ENCODE results near the gene MEMO1.
"Not testable (repeated sequence)": the region's sequence is repeated elsewhere in the genome, so short reads cannot be mapped to it uniquely, and the experiment has no call there.

MEMO1 gene

DNA sequence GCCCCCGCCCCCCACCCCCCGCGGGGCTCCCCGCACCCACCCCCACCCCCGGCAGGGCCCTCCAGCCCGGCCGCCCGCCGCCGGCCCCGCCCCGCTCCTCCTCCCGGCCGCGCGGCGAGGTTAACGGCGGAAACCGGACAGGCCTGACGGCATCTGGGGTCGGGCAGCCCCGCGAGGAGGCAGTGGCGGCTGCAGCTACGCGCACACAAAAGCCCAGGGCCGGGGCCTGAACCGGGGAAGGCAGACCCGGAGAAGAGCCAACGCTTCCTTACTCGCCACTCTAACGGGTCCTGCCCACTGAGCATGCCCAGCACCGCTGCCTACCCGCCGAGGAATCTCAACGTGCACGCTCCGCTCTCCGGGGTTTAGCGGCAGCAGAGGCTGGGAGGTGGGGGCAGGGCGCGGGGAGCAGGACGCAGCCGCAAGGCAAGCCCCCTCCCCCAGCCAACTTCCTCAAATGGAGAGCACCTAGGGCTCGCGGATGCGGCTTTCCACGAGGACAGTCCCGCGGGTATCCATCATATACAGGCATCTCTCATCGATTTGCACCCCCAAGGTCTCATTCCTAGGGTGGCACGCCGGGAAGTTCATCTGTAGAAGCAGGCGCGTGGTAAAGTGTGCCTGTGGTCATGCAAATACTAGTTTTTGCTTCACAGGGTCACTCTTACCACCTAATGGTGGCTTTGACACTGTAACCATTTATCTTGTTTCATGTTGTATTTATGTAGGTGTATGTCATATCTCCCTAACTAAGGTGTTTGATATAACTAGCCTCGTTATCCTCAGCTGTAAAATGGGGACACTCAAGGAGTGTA lies at the start of gene MEMO1:
Gene MEMO1 (minus strand): TSS at position 339 of the 815 bp plus-strand sequence. CDS start 761 bp downstream, outside the sequence.
- peak; percentile 95 for DNase-seq

DNA sequence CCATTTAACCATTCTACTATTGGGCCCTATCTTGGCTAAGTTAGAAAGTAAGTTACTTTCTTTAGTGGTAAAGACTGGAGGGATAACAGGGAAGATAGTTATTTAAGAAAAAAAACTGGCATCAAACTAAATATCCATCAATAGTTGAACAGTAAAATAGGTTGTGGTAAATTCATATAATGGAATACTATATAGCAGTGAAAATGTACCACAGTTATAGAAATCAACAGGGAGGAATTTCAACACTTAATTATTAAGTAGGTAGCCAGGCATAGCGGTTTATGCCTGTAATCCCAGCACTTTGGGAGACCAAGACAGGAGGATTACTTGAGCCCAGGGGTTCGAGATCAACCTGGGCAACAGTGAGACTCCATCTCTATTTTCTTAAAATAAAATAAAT lies 49.5 kb upstream of the MEMO1 start:
- no peak for DNase-seq

DNA sequence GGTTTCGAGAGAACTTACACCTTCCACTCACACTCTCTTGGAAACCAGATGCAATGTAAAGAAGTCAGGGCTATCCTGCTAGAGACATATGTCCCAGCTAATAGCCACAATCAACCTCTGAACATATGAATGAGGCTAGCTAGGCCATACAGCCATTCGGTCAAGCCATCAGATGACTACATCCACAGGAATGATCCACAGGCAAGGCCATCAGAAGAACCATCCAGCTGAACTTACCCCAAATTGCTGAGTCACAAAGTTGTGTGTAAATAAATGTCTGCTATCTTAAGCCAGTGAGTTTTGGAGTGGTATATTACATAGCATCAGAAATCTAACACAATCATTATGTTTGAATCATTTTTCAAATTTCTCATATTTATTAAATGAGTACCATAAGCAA lies 47.3 kb upstream of the MEMO1 start:
- no peak for DNase-seq

DNA sequence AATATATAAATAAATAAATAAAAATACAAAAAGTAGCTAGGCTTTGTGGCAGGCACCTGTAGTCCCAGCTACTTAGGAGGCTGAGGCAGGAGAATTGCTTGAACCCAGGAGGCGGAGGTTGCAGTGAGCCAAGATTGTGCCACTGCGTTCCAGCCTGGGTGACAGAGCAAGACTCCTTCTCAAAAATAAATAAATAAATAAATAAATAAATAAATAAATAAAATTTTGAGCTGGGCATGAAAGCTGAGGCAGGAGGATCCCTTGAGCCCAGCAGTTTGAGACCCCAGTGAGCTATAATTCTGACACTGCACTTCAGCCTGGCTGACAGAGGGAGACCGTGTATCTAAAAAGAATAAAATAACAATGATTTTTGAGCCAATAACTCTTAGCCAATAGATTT lies 43.8 kb upstream of the MEMO1 start:
- DNase-seq = not testable (repeated sequence)

DNA sequence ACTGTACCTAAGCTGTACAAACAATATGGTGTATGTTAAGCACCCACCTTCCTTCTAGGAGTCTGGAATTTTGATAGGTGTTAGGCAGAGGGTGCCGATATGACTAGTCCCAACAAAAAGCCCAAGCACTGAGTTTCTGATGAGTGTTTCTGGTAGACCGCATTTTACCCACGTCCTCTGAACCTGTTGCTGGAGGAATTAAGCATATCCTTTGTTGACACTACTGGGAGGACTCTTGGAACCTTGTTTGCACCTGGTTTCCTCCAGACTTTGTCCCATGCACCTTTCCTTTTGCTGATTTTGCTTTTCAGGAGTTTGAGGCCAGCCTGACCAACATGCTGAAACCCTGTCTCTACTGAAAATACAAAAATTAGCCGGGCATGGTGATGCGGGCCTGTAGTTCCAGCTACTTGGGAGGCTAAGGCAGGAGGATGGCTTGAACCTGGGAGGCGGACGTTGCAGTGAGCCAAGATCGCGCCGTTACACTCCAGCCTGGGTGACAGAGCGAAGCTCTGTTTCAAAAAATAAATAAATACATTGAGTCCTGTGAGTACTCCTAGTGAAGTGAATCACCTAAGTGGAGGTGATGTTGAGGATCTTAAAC lies 41.1 kb upstream of the MEMO1 start:
- no peak for DNase-seq

DNA sequence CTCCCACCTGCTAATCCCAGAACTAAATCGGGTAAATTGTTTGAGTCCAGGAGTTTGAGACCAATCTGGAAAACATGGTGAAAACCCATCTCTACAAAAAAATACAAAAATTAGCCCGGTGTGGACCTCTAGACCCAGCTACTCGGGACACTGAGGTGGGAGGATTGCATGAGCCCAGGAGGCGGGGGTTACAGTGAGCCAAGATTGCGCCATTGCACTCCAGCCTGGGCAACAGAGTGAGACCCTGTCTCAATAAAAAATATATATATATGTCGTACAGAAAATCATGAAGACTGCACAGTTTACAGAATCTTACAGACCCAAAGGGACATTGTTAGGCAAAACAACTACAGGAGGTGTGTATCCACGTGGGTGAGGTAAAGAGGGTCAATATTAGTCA lies 32.8 kb upstream of the MEMO1 start:
- no peak for DNase-seq

DNA sequence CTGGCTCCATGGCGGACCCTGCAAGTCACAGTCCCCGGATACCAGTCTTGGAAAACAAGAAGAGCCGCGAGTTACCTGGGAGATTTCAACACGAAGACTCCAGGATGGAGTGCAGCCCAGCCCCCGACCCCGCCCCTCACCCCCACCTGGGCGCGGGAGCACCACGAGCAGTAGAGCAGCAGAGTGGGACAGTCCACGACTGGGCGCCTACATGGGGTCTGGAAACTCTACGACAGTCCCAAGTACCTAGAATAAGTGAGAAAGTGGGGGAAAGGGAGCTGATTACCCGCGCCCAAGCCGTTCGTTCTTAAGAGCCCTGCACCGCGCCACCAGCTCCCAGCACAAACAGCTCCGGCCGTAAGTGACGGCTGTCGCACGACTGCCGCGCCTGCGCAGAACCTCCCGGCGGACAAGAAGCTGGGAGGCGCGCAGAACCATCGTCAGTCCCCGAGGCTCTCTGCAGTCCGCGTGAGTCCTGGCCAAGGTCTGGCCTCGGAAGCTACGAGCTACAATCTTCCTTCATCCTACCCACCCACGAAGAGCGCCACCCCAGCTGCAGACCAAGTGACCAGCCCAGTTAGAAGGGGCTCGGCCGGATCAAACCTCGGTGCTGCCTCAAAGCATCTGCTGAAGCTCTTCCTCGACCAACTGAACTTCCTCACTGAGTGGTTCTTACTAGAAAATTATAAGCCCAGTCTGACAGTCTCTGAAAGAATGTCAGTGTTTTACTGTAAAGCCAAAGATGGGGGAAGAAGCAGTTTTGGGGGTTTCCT lies 28.8 kb upstream of the MEMO1 start, which contains the start of gene DPY30:
Gene DPY30 (minus strand): TSS at position 359 of the 773 bp plus-strand sequence. CDS start 349 bp downstream, at position 10.
- DNase-seq = peak; percentile 91 to 92

DNA sequence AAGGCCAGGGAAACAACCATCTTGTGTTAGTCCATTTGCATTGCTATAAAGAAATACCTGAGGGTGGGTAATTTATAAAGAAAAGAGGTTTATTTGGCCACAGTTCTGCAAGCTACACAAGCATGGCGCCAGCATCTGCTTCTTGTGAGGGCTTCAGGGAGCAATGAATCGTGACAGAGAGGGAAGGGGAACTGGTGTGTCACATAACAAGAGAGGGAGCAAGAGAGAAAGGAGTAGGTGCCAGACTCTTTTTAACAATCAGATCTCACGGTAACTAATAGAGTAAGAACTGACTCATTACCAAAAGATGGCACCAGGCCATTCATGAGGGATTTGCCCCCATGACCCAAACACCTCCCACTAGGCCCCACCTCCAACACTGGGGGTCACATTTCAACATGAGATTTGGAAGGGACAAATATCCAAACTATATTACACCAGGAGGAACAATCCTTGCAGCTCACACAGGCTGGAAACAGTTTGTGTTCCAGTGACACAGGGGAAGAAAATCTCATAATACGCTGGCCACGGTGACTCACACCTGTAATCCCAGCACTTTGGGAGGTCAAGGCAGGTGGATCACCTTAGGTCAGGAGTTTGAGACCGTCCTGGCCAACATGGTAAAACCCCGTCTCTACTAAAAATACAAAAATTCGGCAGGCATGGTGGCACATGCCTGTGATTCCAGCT lies 23.5 kb upstream of the MEMO1 start:
- DNase-seq = not testable (repeated sequence)

DNA sequence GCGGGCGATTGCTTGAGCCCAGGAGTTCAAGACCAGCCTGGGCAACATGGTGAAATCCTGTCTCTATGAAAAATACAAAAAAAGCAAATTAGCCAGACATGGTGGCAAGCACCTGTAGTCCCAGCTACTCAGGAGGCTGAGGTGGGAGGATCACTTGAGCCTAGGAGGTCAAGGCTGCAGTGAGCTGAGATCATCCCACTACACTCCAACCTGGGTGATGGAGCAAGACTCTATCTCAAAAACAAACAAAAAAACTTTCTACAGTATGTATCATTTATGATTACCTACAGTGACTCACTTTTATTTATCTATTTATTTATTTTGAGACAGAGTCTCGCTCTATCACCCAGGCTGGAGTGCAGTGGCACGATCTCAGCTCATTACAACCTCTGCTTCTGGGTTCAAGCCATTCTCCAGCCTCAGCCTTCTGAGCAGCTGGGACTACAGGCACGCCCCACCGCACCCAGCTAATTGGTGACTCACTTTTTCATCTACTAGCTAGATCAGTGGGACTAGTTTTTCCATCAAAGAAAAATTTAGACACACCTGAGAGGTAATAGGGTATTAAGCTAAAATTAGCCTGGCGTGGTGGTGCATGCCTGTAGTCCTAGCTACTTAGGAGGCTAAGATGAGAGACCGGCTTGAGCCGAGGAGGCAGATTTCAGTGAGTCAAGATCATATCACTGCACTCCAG lies 8.1 kb upstream of the MEMO1 start:
- not testable (repeated sequence) for DNase-seq

DNA sequence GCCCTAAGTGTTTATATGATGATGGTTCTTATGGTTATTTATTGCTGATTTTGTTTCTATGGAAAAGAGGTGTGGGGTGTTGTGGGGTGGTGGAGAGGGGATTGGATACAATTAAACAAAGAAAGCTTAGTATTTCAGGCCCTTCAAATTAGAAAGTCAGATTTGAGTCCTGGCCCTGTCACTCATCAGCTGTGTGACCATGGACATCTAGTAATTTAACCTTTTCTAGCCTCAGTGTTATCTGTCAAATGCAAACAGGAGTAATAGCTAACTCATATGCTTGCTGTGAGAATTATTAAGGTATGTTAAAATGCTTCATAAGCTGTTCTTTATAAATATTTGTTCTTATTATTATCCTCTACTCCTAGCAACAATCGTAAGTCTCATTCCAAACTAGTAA lies 2.1 kb upstream of the MEMO1 start:
- no peak for DNase-seq

DNA sequence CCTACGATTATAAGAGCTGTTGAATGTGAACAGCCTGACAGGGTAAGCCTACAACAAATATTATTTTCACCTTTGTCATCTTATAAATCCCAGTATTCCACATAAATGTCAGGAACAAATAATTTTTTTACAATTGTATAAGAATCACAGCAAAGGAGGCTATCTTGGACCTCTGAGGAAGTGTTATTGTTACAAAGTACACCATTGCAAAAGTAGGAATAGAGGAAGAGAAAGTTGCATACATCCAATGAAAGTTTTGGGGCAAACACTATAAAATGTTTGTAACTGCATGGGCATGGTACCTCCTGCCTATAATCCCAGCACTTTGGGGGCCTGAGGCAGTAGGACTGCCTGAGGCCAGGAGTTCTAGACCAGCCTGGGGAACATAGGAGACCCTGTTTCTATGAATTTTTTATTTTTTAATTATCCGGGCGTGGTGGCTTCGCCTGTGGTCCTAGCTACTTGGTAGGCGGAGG lies 715 bp upstream of the MEMO1 start:
- no peak for DNase-seq

DNA sequence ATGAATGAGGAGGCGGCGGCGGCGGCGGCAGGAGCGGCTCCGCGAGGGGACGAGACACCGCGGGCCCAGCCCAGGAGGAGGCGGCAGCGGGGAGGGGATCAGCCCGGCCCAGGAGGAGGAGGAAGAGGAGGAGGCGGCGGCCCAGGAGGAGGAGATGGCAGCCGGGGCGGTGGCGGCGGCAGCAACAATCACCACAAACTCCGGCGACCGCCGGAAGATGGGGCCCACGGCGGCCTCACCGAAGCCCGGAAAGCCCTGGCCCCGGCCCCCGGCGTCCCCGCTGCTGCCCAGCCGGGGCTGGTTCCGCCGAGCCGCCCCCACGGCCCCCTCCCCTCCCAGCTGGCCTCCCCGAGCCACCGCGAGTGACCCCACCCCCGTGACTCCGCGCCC lies 533 bp downstream of the MEMO1 start:
- peak; percentile 63 to 69 for DNase-seq

DNA sequence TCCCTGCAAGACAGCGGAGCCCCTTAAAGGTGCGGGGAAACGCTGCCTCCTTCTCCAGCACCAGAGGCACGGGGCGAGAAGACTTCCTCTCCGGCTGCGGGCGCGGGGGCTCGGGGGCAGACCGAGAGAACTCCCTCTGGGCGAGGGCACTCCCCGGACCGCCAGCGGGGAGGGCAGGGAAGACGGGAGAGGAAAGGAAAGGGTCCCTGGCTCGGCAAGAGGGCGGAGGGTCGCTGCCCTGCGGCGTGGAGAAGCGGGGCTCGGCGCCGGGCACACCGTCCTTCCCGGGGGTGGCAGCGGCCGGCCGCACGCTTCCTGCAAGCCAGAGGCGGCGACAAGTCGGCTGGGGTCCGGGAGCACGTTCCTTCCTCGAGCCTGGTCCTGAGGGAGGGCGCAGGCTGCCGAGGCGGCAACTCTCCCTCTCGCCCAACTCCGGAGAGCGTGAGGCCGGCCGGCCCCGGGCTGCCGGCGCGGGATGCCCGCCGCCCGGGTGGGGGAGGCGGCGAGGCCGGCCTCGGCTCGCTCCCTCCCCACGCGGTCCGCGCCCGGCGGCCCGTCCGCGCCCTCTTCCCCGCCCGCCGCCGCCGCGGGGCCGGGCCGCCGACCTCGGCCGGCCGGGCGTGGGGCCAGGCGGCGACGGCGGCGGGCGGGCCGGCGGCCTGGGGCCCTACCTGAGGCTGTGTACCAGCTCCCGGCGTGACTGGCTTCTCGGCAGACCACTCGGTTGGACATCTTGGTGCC lies 1.1 kb downstream of the MEMO1 start:
- DNase-seq = peak; percentile 47 to 49

DNA sequence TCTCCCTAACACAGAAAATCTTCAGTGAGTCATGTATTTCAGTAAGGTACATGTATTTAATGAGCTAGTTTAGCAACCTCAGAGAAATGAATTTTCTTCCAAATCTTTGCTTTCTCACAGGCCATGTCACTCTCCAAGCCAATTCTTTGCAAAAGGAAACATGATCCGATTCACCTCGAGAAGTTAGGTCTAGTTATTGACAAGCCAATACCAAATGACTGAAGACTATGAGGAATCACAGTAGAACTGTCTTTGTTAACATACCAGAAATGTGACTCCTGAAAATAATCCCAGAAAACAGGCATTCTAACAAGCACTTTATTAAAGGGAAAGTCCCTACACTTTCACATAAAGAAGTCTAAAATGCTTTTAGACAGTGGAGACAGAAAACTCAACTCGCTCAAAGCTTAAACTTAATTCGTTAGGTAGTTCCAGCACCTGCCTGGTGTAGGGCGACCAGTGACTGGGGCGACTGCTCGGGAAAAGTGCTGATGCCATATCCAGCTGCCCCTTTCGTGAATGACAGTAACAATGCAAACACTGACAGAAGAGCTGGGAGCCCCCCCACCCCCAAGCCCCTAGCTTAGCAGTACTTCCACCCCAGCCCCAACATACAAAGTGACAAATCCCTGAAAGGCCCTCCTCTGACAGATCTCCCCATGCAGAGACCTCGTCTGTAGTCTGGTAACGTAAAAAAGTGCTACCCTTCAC lies 1.8 kb downstream of the MEMO1 start:
- no peak for DNase-seq

DNA sequence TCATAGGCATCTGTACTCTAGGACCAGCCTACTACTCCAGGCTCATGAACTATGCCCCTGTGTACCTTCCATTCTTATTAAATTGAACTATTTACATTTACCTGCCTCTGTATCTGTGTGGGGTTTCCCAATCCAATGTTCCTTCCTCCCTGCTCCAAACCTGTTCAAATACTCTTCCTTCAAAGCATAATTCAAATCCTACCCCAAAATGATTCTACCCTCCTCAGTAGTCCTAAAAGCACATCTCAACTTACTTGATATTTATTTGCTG lies 3.8 kb downstream of the MEMO1 start:
- no peak for DNase-seq

DNA sequence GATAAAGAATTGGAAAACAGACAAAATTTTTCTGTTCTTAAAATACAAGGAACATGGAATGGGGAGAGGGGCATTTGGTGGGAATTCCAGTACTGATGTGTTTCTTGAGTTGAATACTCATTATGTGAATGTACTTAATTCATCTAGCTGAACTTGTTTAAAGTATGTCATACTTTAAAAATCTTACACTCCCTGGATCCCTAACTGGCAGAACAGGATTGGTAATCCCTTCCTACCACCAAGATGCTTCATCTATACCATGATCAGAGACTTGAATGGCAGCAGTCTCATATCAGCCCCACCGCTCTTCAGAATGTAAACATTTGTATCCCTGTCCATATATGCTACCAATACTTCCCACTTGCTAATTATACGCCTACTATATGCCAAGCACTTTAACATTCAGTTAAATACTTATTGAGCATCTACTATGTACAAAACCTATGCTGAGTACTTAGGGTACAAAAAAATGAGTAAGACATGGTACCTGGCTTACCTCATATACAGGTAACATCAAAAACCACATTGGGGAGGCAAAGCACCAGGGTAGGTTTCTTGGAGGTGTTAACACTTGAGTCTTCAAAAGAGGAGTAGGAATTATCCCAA lies 5.3 kb downstream of the MEMO1 start:
- no peak for DNase-seq

DNA sequence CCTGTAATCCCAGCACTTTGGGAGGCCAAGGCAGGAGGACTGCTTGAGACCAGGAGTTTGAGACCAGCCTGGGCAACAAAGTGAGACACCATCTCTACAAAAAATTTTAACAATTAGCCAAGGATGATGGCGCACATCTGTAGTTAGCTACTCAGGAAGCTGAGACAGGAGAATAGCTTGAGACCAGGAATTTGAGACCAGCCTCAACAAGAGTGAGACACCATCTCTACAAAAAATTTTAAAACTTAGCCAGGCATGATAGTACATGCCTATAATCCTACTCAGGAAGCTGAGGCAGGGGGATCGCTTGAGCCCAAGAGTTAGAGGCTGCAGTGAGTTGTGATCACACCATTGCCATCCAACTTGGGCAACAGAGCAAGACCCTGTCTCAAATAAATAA lies 7.0 kb downstream of the MEMO1 start:
- no peak for DNase-seq

DNA sequence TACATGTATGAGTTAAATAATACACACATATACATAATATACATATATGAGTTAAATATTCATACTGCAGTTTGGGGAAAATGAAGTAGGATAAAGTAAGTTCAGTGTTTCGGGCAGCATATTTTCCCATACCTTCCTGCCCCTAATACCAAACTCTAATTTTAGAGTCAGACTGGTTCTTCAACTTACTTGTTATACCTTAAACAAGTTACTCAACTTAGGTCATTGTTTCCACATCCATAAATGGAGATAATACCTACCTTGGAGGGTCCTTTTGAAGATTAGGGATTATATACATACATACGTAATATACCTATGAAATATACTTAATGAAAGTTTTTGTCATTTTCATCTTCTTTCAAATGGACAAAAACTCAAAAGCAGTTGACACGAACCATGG lies 8.4 kb downstream of the MEMO1 start:
- no peak for DNase-seq

DNA sequence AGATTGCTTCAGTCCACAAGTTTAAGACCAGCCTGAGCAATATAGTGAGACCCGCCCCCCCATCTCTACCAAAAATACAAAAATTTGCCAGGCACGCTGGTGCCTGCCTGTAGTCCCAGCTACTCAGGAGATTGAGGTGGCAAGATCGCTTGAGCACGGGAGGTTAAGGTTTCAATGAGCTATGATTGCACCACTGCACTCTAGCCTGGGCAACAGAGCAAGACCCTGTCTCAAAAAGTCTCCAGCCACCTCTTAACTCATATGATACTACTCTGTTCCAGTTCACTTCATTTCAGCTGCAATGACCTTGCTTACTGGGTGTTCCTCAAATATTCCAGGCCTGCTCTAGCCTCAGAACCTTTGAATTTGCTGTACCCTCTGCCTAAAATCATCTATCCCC lies 11.4 kb downstream of the MEMO1 start:
- DNase-seq = no peak

DNA sequence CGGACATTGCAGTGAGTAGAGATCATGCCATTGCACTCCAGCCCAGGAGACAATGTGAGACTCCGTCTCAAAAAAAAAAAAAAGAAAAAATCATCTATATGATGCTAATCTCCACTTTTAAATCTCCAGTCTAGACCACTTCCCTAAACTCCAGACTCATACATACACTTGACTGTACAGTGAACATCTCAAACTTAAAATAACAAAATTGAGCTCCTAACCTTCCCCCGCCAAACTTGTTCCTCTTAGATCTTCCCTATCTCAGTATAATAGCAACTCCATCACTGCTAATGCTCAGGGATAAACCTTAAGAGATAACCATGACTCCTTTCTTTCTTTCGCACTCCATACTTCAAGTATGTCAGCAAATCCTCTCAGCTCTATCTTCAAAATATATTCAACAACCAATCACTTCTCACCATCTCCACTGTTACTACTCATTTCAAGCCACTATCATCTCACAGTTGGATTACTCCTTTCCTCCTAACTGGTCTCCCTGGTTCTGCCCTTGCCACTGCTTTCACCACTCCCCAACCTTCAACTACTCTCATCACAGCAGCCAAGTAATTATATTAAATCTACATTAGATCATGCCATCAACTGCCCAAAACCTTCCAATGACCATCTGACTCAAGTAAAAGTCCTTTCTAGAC lies 12.0 kb downstream of the MEMO1 start:
- no peak for DNase-seq

Data from activated CD4-positive, alpha-beta T cell treated with anti-CD3 and anti-CD28 coated beads, Interleukin-2, amount 50 U/mL, for 48 hours (primary cell).